ENCODE data around the gene NOL9. TPM values are rescaled to one million over a fixed set of nuclear protein-coding genes. Genes with fewer than 3 reads are reported as not detected.

NOL9 gene
- 53.6 and 66.2 TPM in 2 replicates for total RNA-seq

DNA sequence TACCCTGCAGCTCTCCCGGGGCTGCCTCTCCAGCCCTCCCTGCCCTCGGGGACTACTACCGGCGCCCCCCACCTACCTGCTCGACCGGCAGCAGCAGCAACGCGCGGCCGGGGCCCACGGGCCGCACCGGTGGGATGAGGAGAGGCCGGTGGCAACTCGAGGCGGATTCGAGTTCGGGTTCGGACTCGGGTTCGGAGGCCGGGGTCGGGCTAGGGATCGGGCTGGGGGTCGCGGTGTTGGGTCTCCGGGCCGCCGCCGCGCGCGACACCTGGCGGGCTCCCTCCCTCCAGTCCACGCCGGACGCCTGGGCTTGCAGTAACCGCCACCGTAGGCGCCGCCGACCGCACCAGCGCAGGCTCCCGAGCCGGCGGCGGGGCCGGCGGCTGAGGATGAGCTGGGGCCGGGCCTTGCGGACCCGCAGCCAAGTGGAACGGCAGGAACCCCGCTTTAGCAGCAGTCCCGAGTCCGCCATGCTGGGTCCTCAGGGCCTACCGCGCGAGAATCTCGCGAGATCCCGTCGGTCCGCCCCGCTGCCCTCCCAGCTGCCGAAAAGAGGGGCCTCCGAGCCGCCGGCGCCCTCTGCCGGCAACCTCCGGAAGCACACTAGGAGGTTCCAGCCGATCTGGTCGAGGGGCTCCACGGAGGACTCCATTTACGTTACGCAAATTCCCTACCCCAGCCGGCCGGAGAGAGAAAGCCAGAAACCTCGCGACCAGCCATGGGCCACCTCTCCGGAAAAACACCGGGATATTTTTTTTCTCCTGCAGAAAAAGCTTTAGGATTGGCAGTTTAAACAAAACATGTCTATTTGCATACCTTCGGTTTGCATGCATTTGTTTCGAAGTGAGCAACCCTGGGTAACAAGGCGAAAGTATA lies at the start of gene NOL9:
Gene NOL9, minus strand, starts transcription at position 483 of the 876 bp plus-strand sequence. Its CDS starts 11 bp downstream, at position 472.

DNA sequence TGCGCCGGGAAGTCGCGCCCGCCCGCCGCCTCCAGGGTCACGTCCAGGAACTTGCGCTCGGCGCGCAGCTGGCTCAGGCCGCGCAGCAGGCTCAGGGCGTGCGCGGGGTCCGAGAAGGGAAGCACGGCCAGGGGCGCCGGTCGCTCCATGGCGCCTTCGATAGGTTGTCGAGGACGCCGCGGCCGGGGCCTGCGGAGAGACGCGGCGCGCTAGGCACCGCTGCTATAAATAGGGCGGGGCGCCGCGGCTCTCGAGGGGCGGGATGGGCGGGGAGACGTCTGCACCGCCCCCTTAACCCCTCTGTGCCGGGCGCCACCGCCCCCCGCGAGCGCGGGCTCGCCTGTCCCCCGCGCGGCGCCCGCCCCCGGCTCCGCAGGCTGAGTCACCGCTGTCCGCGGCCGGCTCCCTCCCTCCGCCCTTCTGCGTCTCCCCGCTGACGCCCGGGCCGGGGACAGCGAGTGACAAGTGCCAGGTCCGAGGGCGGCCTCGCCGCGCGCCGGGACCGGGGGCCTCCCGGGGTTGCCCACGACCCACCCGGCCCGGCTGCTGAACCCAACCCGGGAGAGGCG lies 48.4 kb upstream of the NOL9 start, which contains the start of gene KLHL21:
Gene KLHL21, minus strand, starts transcription at position 201 of the 569 bp plus-strand sequence. Its CDS starts 52 bp downstream, at position 149.

DNA sequence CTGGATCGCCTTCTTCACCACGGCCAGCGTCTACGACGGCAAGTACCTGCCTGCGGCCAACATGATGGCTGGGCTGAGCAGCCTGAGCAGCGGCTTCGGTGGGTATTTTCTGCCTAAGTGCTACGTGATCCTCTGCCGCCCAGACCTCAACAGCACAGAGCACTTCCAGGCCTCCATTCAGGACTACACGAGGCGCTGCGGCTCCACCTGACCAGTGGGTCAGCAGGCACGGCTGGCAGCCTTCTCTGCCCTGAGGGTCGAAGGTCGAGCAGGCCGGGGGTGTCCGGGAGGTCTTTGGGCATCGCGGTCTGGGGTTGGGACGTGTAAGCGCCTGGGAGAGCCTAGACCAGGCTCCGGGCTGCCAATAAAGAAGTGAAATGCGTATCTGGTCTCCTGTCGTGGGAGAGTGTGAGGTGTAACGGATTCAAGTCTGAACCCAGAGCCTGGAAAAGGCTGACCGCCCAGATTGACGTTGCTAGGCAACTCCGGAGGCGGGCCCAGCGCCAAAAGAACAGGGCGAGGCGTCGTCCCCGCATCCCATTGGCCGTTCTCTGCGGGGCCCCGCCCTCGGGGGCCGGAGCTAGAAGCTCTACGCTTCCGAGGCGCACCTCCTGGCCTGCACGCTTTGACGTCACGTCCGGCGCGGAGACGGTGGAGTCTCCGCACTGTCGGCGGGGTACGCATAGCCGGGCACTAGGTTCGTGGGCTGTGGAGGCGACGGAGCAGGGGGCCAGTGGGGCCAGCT lies 25.2 kb upstream of the NOL9 start, which contains the start of gene ZBTB48:
Gene ZBTB48, plus strand, starts transcription at position 621 of the 745 bp plus-strand sequence. CDS start 616 bp downstream, outside the sequence.

DNA sequence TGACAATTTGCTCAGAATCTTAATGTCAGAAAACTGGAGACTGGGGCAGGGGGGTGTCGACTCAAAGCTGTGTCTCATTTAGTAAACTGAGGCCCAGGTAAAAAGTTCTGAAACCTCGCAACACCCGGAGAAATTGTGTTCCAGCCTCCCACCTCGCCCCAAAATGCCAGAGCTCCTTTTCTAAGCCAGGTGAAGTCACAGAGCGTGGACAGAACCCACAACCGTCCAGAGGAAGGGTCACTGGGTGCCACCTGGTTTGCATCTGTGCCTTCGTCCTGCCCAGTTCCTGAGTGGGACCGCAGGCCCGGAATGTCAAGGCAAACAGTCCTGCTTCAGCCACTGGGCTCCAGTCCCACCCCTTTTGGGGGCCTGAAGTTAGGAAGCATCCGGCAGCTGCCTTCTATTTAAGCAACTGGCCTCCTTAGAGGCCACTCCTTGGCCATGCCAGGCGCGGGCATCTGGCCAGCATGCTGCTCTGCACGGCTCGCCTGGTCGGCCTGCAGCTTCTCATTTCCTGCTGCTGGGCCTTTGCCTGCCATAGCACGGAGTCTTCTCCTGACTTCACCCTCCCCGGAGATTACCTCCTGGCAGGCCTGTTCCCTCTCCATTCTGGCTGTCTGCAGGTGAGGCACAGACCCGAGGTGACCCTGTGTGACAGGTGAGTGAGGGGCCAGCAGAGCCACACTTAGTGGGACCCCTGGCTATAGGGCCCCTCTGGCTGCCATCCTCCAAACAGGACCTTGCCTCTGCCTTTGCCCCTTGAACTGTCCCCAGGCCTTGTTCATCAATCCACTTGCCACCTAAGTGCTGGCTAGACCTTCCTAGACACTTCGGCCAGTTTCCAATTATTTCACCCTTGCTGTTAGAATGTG lies 830 bp upstream of the NOL9 start, which contains the start of gene TAS1R1:
Gene TAS1R1, plus strand, starts transcription at position 401 of the 872 bp plus-strand sequence. Its CDS starts 67 bp downstream, at position 468.

DNA sequence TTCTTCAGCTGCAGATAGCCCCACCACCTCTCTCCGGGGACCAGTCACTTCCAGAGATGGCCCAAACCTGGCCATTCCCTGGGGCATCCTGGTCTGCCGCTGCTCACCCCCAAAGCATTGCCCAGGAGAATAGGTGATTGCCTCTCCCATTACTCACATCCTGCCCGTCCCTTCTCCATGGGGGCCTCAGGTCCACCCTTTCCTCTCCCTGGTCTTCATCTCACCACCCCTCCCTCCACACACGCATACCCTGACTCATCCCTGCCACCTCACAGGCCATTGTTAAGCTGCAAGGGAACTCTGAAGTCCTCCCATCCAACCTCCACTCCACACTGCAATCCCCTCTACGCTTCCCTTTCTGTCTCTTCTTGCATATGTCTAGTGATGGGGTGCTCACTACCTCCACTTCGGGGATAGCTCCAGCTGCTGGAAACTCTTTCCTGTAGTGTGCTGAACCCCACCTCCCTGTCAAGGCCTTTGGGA lies 62.8 kb downstream of the NOL9 start, which contains the start of gene PLEKHG5:
Gene PLEKHG5, minus strand, starts transcription at position 188 of the 483 bp plus-strand sequence. CDS start 14,096 bp downstream, outside the sequence.

Small RNA genes within 50 kb of the gene (small RNA-seq; reads per million reads assigned to genes)
- not detected for gene RNU6-731P

Other genes with a start within 250 kb of the NOL9 start
- 54.7 and 68.6 TPM in 2 replicates for gene ACOT7, start 160.7 kb downstream of the NOL9 start, total RNA-seq
- gene HES2, start 134.6 kb downstream of the NOL9 start, total RNA-seq = 32.6 and 40.6 TPM in 2 replicates
- gene ESPN, start 129.7 kb downstream of the NOL9 start, total RNA-seq = 0.65 and 1.1 TPM in 2 replicates
- gene TNFRSF25, start 88.3 kb downstream of the NOL9 start, total RNA-seq = 15.2 and 15.4 TPM in 2 replicates
- gene PLEKHG5, start 62.8 kb downstream of the NOL9 start, total RNA-seq = 39.0 and 43.3 TPM in 2 replicates
- gene TAS1R1, start 794 bp upstream of the NOL9 start, total RNA-seq = 0.07 TPM in 1 of 2 replicates, not detected in the other
- gene ZBTB48, start 25.5 kb upstream of the NOL9 start, total RNA-seq = 7.8 and 10.1 TPM in 2 replicates
- 28.3 and 31.5 TPM in 2 replicates for gene KLHL21, start 48.4 kb upstream of the NOL9 start, total RNA-seq
- gene PHF13, start 59.2 kb upstream of the NOL9 start, total RNA-seq = 10.4 and 11.6 TPM in 2 replicates
- gene THAP3, start 70.4 kb upstream of the NOL9 start, total RNA-seq = 11.9 and 12.0 TPM in 2 replicates
- 54.1 and 56.3 TPM in 2 replicates for gene DNAJC11, start 147.3 kb upstream of the NOL9 start, total RNA-seq
- gene CAMTA1, start 230.9 kb upstream of the NOL9 start, total RNA-seq = 67.2 and 67.8 TPM in 2 replicates

Data from thoracic aorta endothelial cell (primary cell).